ENCODE measurements around the gene TNFAIP8L2. TPM values are rescaled to one million over a fixed set of nuclear protein-coding genes. Genes with fewer than 3 reads are reported as not detected.

Gene TNFAIP8L2
- total RNA-seq, 1 donor from 2014 or later = 17.8 TPM

- no peaks in the 10 kb centered on the region for H3K27me3 ChIP-seq (ENCODE audit: low read depth)
- intact Hi-C loops (cut with DNase I) = no loop called here
- no peak overlapping the region for H3K4me3 ChIP-seq
- no peak for TF ChIP-seq CTCF (IDR thresholded peaks at IDR 0.05)
- H3K9me3 ChIP-seq = no peaks in the 10 kb centered on the region
- DNase-seq = no peak
- no peak overlapping the region for H3K27ac ChIP-seq
- no peak for ATAC-seq
- peaks cover 26% of the 10 kb centered on the region for H3K4me1 ChIP-seq
- peaks cover 5% of the 10 kb centered on the region for H3K36me3 ChIP-seq
Measured at GRCh38 chr1:151143057-151143435, 13.4 kb upstream of the TNFAIP8L2 start.

- ATAC-seq = no peak
- H3K27me3 ChIP-seq (ENCODE audit: low read depth) = no peaks in the 10 kb centered on the region
- peaks cover 26% of the 10 kb centered on the region for H3K4me1 ChIP-seq
- no peak for DNase-seq
- H3K4me3 ChIP-seq = no peak overlapping the region
- intact Hi-C loops (cut with DNase I) = no loop called here
- no peak for TF ChIP-seq CTCF (IDR thresholded peaks at IDR 0.05)
- H3K36me3 ChIP-seq = peaks cover 5% of the 10 kb centered on the region
- H3K9me3 ChIP-seq = no peaks in the 10 kb centered on the region
- H3K27ac ChIP-seq = no peak overlapping the region
Measured at GRCh38 chr1:151143986-151144385, 12.5 kb upstream of the TNFAIP8L2 start.

- TF ChIP-seq CTCF (IDR thresholded peaks at IDR 0.05) = no peak
- Histone ChIP-seq H3K9me3 (no peaks in the 10 kb centered on the region), H3K4me1 (peaks cover 26% of the 10 kb centered on the region), H3K36me3 (peaks cover 3% of the 10 kb centered on the region), H3K4me3 (peak overlapping the region; percentile 88), H3K27ac (peak overlapping the region; percentile 5), H3K27me3 (ENCODE audit: low read depth) (no peaks in the 10 kb centered on the region)
- no peak for DNase-seq
- intact Hi-C loops (cut with DNase I) = no loop called here
- ATAC-seq = peak; percentile 57 to 62
Measured at GRCh38 chr1:151144474-151145303, 11.8 kb upstream of the TNFAIP8L2 start.

- H3K27ac ChIP-seq = peak overlapping the region; percentile 5
- intact Hi-C loops (cut with DNase I) = no loop called here
- no peak for TF ChIP-seq CTCF (IDR thresholded peaks at IDR 0.05)
- H3K27me3 ChIP-seq (ENCODE audit: low read depth) = no peaks in the 10 kb centered on the region
- DNase-seq (no peak), ATAC-seq (peak; percentile 18 to 47)
- H3K36me3 ChIP-seq = no peaks in the 10 kb centered on the region
- H3K9me3 ChIP-seq = no peaks in the 10 kb centered on the region
- peaks cover 26% of the 10 kb centered on the region for H3K4me1 ChIP-seq
- peak overlapping the region; percentile 88 for H3K4me3 ChIP-seq
Measured at GRCh38 chr1:151145304-151146071, 11.0 kb upstream of the TNFAIP8L2 start.

GRCh38 chr1:151146072-151146411 is 10.4 kb upstream of the TNFAIP8L2 start:
- Histone ChIP-seq H3K36me3 (no peaks in the 10 kb centered on the region), H3K27ac (peak overlapping the region; percentile 57), H3K9me3 (no peaks in the 10 kb centered on the region), H3K4me1 (peaks cover 26% of the 10 kb centered on the region), H3K4me3 (peak overlapping the region; percentile 88), H3K27me3 (ENCODE audit: low read depth) (no peaks in the 10 kb centered on the region)
- peak; percentile 19 to 26 for ATAC-seq
- intact Hi-C loops (cut with DNase I) = no loop called here
- no peak for TF ChIP-seq CTCF (IDR thresholded peaks at IDR 0.05)
- no peak for DNase-seq

Data from lower lobe of right lung (tissue), 2 donors.